Hepatocyte (in vitro differentiated cells): ENCODE results near the gene SLC27A4. TPM values are rescaled to one million over a fixed set of nuclear protein-coding genes. Genes with fewer than 3 reads are reported as not detected.

Experiments used
- DNase-seq: peaks from one replicate; pipeline ENCODE4 v3.0.0-alpha.2; 2016; ENCODE audit warnings: low spot score
- H2AFZ ChIP-seq: fragments of 200-600 bp; sonication (generic); 2 replicates; pipeline ENCODE4 v1.6.0; 2016; ENCODE audit warnings: antibody characterized with exemption, mild to moderate bottlenecking
- H3K27ac ChIP-seq: fragments of 200-600 bp; sonication (generic); 2 replicates; pipeline ENCODE4 v1.5.1; 2016; ENCODE audit warnings: mild to moderate bottlenecking
- H3K27me3 ChIP-seq: fragments of 200-600 bp; sonication (generic); 2 replicates; pipeline ENCODE4 v1.6.1; 2016
- H3K36me3 ChIP-seq: fragments of 200-600 bp; sonication (generic); replicated peaks from 2 replicates; pipeline ENCODE4 v1.5.1; 2016; ENCODE audit warnings: low read depth; ENCODE audit not compliant: insufficient read depth
- H3K4me1 ChIP-seq: fragments of 200-600 bp; sonication (generic); 2 replicates; pipeline ENCODE4 v1.5.1; 2016; ENCODE audit warnings: mild to moderate bottlenecking, moderate library complexity; ENCODE audit not compliant: insufficient read depth
- H3K4me2 ChIP-seq: fragments of 200-600 bp; sonication (generic); 2 replicates; pipeline ENCODE4 v1.6.0; 2016
- H3K4me3 ChIP-seq: fragments of 200-600 bp; sonication (generic); 2 replicates; pipeline ENCODE4 v1.5.1; 2016; ENCODE audit warnings: mild to moderate bottlenecking
- H3K79me2 ChIP-seq: fragments of 200-600 bp; sonication (generic); 2 replicates; pipeline ENCODE4 v1.6.0; 2017; ENCODE audit warnings: mild to moderate bottlenecking
- H3K9me2 ChIP-seq: fragments of 200-600 bp; sonication (generic); replicated peaks from 2 replicates; pipeline ENCODE4 v1.6.0; 2017; ENCODE audit warnings: mild to moderate bottlenecking; ENCODE audit not compliant: insufficient read depth
- H3K9me3 ChIP-seq: fragments of 200-600 bp; sonication (generic); 2 replicates; pipeline ENCODE4 v1.5.1; 2016; ENCODE audit warnings: low read depth, mild to moderate bottlenecking
- H4K20me1 ChIP-seq: fragments of 200-600 bp; sonication (generic); 2 replicates; pipeline ENCODE4 v1.6.0; 2016; ENCODE audit warnings: mild to moderate bottlenecking; ENCODE audit not compliant: insufficient read depth, poor library complexity, severe bottlenecking
- EZH2 ChIP-seq: fragments of 200-600 bp; sonication (generic); IDR thresholded peaks from 2 replicates; pipeline ENCODE4 v1.6.1; 2016; ENCODE audit warnings: antibody characterized with exemption, mild to moderate bottlenecking, borderline replicate concordance
- EZH2phosphoT487 ChIP-seq: fragments of 200-600 bp; sonication (generic); IDR thresholded peaks from one replicate; pipeline ENCODE4 v1.6.1; 2018; ENCODE audit warnings: antibody characterized with exemption, mild to moderate bottlenecking, low read depth, moderate library complexity; ENCODE audit not compliant: unreplicated experiment, severe bottlenecking
- WGBS: methylation state at CpG from one replicate; pipeline ENCODE4 v1.1.6; 2016; ENCODE audit warnings: low lambda C conversion rate; ENCODE audit errors: missing lambda C conversion rate; 5-methylcytosine and 5-hydroxymethylcytosine counted together
- polyA plus RNA-seq: library from polyadenylated mRNA; unstranded; fragments of >200 nt; fragmentation: Nextera tagmentation; extraction: Ambion mirVana; gene quantifications from 2 replicates; pipeline ENCODE4 v1.2.1, GENCODE V29; 2016
- total RNA-seq: library from RNA; depleted of rRNA; stranded (reverse); fragments of >200 nt; gene quantifications from 2 replicates; pipeline ENCODE4 v1.2.3, GENCODE V29; 2014
- TF ChIP-seq, protein P1 (sequence below): fragments of 200-600 bp; sonication (generic); IDR thresholded peaks from 2 replicates; pipeline ENCODE4 v1.5.1; 2016; ENCODE audit warnings: antibody characterized with exemption, mild to moderate bottlenecking; ENCODE audit not compliant: poor library complexity

Gene SLC27A4
- total and polyA plus RNA-seq, 2 experiments from 2014 or later: 21.9 to 23.4 TPM

DNA sequence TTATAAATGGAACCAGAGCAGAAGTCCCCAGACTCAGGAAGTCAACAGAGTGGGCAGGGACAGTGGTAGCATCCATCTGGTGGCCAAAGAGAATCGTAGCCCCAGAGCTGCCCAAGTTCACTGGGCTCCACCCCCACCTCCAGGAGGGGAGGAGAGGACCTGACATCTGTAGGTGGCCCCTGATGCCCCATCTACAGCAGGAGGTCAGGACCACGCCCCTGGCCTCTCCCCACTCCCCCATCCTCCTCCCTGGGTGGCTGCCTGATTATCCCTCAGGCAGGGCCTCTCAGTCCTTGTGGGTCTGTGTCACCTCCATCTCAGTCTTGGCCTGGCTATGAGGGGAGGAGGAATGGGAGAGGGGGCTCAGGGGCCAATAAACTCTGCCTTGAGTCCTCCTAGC lies 20.5 kb downstream of the SLC27A4 start:
- Histone ChIP-seq H3K4me1 (peaks cover 22% of the 10 kb centered on the region), H3K4me2 (no peak overlapping the region), H3K79me2 (no peaks in the 10 kb centered on the region), H3K4me3 (no peak overlapping the region), H3K27ac (no peak overlapping the region), H3K9me2 (no peaks in the 10 kb centered on the region), H4K20me1 (no peaks in the 10 kb centered on the region), H2AFZ (no peak overlapping the region), H3K9me3 (no peaks in the 10 kb centered on the region), H3K36me3 (no peaks in the 10 kb centered on the region), H3K27me3 (no peaks in the 10 kb centered on the region)
- no peak for DNase-seq
- whole genome bisulfite sequencing: 88% methylated on average over 1 of the region's 2 CpGs
- no peak for TF ChIP-seq EZH2
- TF ChIP-seq, protein P1, sequence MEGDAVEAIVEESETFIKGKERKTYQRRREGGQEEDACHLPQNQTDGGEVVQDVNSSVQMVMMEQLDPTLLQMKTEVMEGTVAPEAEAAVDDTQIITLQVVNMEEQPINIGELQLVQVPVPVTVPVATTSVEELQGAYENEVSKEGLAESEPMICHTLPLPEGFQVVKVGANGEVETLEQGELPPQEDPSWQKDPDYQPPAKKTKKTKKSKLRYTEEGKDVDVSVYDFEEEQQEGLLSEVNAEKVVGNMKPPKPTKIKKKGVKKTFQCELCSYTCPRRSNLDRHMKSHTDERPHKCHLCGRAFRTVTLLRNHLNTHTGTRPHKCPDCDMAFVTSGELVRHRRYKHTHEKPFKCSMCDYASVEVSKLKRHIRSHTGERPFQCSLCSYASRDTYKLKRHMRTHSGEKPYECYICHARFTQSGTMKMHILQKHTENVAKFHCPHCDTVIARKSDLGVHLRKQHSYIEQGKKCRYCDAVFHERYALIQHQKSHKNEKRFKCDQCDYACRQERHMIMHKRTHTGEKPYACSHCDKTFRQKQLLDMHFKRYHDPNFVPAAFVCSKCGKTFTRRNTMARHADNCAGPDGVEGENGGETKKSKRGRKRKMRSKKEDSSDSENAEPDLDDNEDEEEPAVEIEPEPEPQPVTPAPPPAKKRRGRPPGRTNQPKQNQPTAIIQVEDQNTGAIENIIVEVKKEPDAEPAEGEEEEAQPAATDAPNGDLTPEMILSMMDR: no peak
- TF ChIP-seq EZH2phosphoT487: no peak

- no peaks in the 10 kb centered on the region for H3K79me2 ChIP-seq
- peak overlapping the region; percentile 82 for H3K4me2 ChIP-seq
- H2AFZ ChIP-seq: peak overlapping the region; percentile 60
- WGBS: 59% methylated on average over 11 of the region's 14 CpGs
- no peaks in the 10 kb centered on the region for H3K36me3 ChIP-seq
- H3K4me3 ChIP-seq: no peak overlapping the region
- no peaks in the 10 kb centered on the region for H4K20me1 ChIP-seq
- DNase-seq: no peak
- H3K27ac ChIP-seq: peak overlapping the region; percentile 13
- H3K9me2 ChIP-seq: no peaks in the 10 kb centered on the region
- no peaks in the 10 kb centered on the region for H3K27me3 ChIP-seq
- no peaks in the 10 kb centered on the region for H3K9me3 ChIP-seq
- no peak for TF ChIP-seq EZH2phosphoT487
- TF ChIP-seq, protein P1: no peak
- no peak for TF ChIP-seq EZH2
- H3K4me1 ChIP-seq: peaks cover 22% of the 10 kb centered on the region
Observed at GRCh38 chr9:128361296-128361985, 21.1 kb downstream of the SLC27A4 start.

DNA sequence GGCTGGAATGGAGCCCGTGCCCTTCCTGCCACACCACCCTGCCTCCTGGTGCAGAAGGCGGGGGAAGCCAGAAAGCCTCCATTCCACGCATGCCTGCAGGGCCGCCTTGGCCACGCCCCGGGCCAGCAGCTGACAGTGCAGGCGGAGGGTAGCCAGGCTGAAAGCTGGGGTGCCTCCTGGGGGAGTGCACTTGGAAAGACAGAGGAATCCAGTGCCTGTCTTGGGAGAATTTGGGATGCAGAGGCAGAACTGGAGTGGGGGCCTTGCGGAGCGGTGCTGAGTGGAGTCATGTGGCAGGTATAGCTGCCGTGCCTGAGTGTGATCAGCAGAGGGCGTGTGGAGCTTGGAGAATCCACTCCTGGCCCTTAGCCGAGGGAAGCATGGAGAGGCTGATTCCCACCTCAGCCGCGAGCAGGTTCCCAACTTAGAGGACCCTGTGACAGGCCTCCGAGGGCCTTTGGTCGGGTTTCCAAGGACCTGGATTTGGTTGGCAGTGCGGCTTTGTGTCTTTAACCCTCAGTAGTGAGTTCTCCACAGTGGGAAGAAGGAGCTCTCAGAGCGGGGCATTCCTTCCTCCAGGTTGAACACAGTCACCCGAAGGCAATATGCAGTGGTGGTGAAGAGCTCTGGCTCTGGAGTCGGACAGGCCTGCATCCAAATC lies 21.8 kb downstream of the SLC27A4 start:
- 15% methylated on average over 20 of the region's 20 CpGs for WGBS
- Histone ChIP-seq H3K36me3 (no peaks in the 10 kb centered on the region), H3K9me2 (no peaks in the 10 kb centered on the region), H3K27ac (peak overlapping the region; percentile 53), H3K4me2 (peak overlapping the region; percentile 82), H4K20me1 (no peaks in the 10 kb centered on the region), H3K27me3 (no peaks in the 10 kb centered on the region), H3K4me3 (no peak overlapping the region), H2AFZ (peak overlapping the region; percentile 60), H3K4me1 (peaks cover 22% of the 10 kb centered on the region), H3K79me2 (no peaks in the 10 kb centered on the region), H3K9me3 (no peaks in the 10 kb centered on the region)
- no peak for TF ChIP-seq EZH2phosphoT487
- TF ChIP-seq, protein P1: peak; percentile 93
- peak; percentile 93 for DNase-seq
